Head of caudate nucleus (tissue), 42 donors: ENCODE results near the gene LMO1.

Experiments used
- DNase-seq, 42 donors: peaks; one replicate each; pipeline versions ENCODE4 v3.0.0 to v3.0.0-alpha.2; 2020 to 2021; ENCODE audit warnings: mixed read lengths in 7 of 42
- intact Hi-C: fragments of 100-400 bp; cut with DNase I; formaldehyde crosslinking; loops from one replicate; pipeline ENCODE4 v1.15.0; 2022

LMO1 gene

DNA sequence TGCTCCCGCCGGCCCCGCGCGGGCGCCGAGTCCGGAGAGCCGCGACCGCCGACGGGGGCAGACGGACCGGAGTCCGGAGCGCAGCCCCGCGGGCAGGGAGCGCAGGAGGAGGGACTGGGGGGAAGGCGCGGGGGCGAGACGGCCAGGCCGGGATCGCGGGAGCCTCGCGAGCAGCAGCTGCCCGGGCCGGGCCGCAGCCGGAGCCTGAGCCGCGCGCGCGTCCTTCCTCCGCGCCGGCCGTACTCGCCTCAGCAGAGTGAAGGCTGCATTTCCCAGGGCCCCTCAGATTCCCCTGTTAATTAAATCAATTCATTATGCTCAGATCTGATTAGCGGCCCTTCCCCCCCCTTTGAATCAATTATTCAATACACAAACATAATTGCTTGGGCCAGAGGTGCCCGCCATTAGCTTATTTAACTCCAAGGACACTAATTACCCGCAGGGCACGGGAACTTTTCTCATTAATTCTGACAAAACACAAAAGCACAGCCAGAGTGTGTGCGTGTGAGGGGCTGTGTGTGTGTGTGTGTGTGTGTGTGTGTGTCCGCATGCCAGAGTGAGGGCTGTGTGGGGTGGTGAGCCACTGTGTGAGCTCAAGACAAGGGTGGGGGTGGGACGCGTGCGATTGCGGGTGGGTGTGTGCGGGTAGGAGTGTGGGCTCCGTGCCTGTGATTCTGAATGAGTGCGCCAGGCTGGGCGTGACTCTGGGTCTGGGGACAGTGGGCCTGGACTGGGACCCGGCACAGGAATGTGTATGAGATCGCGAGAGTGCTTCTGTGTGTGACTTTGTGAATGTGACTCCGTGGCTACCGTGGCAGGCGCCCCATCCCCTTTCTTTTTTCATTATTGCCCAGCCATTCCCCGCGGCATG lies 5.1 kb upstream of the LMO1 start:
- intact Hi-C loops, result no loop called here
- peak in 9 of 42 donors; percentile 3 to 42 (median 15) for DNase-seq

DNA sequence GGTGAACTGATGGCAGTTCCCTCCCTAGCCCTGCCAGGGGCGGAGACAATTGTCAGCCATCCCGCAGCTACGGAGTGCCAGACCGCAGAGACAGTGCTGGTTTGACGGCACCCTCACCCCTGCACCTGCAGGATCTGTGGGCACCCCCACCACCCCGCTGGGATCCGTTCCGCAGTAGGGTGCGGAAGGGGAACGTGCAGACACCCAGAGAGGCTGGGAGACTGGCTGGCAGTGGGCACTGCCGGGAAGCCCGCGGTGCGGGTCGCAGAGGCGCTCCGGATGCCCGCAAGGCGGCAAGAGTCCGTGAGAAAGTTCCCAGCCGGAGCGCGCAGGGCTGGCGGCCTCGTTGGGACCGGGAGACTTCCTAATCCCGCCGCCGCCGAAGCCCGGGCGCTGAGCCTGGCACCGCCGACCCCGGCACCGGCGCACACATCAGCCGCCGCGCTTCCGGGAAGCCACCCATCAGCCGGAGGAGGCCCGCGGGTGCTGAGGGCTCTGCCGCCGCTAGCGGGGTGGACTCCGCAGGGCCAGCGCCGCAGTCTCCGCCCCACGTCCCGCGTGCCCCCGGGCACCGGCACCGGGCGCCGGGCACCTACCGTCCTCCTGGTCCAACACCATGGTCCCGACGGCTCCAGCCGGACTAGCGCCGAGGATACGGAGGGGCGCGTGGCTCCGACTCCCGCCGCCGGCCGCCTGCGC lies 4.3 kb upstream of the LMO1 start:
- DNase-seq, result peak in 7 of 42 donors; percentile 12 to 45 (median 27)
- intact Hi-C loops, result no loop called here

DNA sequence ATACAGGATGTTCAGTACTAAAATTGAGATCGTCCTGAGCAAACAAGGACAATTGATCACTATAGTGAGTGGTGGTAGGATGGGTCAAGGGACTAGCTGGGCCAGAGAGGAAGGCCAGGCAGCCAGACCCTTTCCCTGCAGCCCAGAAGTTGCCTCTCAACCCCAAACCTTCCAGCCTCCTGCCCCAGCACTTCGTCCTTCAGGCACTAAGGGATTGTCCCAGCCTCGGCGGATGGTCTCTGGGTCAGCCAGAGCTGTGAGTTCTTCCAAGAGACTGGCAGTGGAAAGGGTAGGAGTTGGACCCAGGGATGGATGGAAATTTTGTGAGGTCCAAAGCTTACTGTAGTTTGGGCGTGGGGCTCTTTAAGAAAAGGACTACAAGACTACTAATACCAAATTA lies 3.6 kb upstream of the LMO1 start:
- peak in 7 of 42 donors; percentile 1 to 27 (median 13) for DNase-seq
- intact Hi-C loops, result no loop called here

DNA sequence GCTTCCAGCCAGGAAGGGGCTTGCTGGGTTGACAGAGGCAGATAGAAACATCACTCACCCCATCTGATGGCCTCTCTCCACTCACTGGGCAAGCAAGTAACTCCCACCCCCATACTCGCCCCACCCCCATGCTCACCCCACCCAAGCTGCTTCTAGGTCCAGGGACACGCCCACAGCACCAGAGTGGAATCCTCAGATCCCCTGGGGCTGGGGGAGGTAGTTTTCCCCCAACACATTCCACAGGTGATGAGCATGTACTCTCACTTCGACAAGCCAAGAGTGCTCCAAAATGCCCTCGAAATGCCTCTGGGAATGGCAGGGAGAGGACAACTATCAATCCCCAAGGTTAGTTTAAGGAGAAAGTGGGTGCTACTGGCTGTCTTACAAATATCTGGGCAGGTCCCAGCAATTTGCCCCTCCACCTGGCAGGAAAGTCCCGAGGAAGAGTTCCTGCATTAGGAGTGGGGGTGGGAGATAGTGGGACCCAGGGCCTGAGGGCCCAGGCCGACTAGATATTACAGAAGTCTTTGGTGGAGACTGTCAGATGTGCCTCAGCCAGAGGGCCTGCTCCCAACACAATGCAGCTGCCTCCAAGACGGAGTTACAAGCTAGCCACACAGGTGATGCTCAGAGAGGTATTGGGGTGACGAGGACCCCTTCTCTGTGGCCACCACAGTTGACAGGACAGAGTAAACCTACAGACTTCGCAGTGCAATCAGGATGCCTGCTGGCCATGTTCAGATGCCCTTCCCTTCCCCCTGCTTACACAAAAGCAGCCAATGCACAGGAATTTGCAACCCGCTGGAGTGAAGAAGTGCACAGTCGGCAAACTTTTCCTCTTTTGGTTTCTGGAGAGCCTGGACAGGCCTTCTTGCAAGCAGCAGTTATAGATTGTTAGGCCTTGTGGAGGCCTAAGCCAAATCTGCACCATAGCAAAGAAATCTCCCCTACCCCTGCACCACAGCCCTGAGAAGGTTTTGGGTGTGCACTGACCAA lies 2.9 kb upstream of the LMO1 start:
- intact Hi-C loops, result no loop called here
- peak in 6 of 42 donors; percentile 4 to 35 (median 18) for DNase-seq

DNA sequence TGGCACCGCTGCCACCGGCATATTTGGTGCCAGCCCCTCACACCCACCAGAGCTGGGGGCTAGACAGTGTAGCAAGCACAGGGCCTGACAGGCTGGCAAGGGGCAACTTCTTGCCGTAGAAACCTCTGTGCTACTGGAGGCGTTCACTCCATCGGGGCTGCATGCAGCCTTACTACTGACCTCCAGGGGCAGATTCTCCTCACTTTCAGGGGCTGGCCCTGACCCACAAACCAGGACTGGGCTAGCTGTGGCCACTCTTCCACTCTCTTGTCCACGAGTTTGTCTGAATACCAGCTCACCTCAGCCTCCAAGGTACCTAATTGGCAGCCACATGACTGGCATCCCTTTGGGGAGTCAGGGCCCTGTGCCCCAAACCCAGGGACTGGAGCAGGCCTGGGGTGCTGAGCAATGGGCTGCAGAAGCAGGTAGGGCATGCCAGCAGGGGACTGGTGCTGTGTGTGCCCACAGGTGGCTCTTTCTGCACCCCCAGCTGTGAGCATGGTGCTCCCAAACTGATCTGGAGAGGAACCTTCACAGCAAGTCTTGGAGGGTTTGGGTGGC lies 2.1 kb upstream of the LMO1 start:
- intact Hi-C loops, result no loop called here
- DNase-seq, result peak in 8 of 42 donors; percentile 3 to 32 (median 18)

DNA sequence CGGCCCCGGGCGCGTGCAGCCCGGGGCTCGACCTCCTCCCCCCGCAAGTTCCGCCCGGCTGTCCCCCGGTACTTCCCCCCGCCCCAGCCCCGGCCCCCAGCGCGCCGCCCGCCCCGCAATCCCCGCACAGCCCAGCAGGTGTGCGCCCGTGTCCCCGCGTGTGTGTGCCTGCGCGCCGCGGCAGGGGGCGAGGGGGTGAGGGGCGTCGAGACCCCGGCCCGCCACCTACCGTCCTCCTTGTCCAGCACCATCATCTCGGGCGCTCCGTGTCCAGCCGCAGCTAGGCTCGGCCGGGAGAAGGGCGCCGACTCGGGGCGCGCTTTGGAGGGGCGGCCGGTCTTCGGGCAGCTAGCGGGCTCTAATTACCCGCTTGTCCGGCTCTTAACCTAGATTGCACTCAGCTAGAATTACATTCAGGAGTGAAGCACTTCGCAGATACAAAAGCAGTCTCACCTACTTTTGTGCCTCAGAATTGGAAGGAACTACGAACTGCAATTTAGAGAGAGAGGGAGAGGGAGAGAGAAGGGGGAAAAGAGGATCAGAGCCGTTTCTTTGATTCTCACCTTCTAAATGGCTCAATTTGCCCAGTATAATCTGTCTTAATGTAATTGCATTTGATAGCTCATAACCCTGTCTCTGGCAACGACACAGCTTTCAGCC lies 439 bp downstream of the LMO1 start:
- DNase-seq, result peak in 4 of 42 donors; percentile 8 to 50 (median 28)
- intact Hi-C loops, result loop anchor here (5.0 kb wide), 1 partner anchor 36 kb away; no protein-coding TSS in a partner anchor

DNA sequence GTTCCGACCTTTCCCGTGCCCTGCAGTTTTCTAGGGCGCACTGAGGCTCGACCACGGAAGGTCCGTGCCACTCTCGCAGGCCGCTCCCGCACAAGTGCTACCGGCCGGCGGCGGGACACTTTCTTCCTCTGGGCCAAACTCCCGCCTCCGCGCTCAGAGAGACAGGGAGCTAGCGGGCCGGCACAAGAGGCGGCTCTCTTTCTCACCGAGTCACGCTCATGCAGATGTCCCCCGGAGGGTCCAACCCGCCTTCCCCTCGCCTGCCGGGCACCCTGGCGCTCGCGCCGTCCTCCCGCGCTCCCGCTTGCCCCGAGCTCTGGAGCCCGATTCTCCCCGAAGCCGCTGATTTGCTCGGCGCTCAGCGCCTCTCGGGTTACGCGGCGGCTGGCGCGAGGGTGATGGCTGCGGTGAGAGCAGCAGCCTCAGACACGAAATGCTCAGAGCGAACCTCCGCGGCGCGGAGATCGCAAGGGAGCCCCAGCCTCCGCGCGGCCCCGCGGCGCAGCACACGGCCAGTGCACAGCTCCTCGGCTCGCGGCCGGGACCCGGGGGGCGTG lies 1.0 kb downstream of the LMO1 start:
- intact Hi-C loops, result loop anchor here (5.0 kb wide), 1 partner anchor 35 kb away; no protein-coding TSS in a partner anchor
- peak in 37 of 42 donors; percentile 29 to 76 (median 52) for DNase-seq

DNA sequence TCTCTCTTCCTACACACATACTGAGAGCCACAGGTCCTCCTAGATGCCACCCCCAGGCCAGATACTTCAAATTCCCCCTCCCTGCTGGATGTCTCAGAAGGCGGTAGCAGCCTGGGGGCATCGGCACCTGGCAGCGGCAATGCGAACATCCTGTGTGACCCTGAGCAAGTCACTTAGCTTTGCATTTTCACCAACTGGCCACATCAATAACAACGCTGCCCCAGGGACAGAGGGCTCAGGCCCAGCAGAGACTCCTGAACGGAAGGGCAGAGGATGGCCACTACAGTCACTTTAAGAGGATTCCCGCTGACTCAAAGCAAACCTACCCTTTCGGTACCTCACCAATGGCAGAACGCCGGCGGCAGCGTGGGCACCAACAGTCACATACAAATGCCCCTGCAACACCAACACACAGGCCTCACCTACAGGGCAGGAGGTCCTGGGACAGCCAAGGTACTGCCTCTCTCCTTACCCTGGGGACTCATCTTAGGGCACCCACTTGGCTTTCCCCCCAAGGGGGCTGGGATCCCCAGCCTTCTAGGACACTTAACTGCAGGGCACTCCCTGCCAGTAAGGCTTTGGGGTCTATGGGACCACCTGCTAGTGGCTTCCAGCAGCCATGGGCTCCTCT lies 1.6 kb downstream of the LMO1 start:
- intact Hi-C loops, result loop anchor here (5.0 kb wide), 1 partner anchor 35 kb away; no protein-coding TSS in a partner anchor
- peak in 6 of 42 donors; percentile 9 to 43 (median 21) for DNase-seq

DNA sequence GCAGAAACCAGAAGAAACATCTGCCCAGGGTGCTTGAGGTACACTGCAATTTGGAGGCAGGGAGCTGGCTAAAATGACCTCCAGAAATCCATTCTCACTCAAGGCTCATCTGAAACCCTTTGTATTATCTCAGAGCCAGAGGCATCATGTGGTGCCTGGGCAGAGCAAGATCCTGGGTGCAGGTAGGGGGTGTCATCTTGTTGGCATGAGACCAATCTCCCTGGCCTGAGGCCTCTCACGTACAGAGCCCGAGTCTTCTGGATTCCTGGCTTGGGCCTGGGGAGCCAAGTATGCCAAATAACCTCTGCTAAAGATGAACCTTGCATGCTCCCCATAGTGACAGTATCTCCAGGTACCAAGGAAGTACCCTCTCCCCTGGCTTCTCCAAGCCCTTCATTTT lies 2.4 kb downstream of the LMO1 start:
- DNase-seq, result peak in 7 of 42 donors; percentile 3 to 39 (median 14)
- intact Hi-C loops, result loop anchor here (5.0 kb wide), 1 partner anchor 34 kb away; no protein-coding TSS in a partner anchor

DNA sequence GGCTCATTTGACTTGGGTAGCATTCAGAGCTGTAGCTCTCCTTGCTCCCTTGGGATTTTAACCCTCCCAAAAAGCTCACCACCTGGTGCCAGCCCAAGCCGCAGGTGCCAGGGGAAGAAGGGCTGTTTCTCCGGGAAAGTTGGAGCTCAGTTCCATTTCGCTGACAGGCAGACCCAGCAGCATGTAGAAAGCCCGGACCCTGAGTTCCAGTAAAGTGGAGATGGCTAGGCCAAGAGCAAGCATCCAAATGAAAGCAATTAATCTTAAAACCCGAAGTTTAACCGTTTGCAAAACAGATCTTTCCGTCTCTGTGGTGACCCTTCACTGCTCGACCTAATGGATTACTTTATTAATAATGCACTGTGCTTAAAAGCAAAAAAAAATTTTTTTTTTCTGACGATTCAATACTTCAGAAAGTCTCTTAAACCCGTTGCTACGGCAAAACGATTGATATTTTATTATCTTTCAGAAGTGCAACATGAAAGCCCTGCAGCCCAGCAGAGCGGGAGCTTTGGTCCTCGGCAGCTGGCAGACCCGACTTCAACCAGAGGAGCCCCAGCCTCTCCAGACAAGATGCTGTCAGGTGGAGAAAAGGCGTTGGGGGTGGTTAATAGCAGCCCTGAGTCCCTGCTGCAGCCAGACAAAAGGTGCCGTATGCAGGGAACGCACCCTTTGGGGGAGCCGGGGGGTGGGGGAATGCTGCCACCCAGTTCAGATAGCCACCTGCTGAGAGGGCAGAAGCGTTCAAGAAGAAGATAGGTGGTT lies 3.3 kb downstream of the LMO1 start:
- DNase-seq, result peak in 9 of 42 donors; percentile 1 to 22 (median 9)
- intact Hi-C loops, result loop anchor here (5.0 kb wide), 1 partner anchor 33 kb away; no protein-coding TSS in a partner anchor

DNA sequence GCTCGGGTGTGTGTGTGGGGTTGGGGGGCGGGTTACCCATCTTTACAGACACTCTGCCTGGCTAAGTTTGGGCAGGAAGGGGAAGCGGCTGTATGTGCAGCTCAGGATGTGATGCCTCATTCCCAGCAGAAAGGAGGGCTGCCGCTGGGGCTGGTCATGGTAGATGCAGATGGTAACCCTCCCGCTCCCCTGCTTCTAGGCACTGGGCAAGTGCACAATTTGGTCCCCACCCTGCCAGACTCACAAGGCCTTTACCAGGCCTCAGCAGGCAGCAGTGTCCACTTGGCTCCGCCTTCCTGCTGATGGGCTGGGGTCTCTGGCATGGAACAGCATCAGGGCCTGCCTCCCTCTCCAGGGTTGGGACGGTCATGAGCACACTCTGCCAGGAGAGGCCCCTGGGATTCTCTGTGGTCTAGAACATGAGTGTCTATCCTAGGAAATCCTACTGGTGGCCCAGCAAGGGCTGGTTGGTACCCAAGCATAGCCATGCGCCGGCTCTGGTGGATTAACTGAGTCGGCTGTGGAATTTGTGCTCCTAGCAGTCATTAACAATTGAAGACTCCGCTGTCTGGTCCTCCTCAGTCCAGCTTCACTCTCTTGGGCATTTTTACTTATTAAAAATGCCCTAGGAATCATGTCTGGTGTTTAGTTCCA lies 4.2 kb downstream of the LMO1 start:
- intact Hi-C loops, result no loop called here
- DNase-seq, result peak in 8 of 42 donors; percentile 7 to 44 (median 20)

DNA sequence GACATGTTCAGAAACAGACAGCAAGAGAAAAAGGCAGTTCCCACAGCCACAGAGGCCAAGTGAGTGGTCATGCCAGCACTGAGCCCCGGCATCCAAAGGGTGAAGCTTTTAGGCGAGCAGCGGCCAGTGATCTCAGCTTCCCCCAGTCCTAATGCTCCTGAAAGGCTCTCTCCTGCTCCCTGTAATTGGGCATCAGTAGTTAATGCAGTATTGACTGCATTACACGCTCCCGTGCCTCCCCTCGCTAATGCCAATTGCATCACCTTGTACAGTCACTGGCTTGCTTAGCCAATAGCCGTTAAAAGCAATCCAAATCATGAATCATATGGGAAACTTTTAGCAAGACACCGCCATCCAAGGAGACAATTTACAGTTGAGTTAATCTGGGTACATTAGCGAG lies 4.9 kb downstream of the LMO1 start:
- intact Hi-C loops, result no loop called here
- peak in 6 of 42 donors; percentile 8 to 32 (median 18) for DNase-seq

DNA sequence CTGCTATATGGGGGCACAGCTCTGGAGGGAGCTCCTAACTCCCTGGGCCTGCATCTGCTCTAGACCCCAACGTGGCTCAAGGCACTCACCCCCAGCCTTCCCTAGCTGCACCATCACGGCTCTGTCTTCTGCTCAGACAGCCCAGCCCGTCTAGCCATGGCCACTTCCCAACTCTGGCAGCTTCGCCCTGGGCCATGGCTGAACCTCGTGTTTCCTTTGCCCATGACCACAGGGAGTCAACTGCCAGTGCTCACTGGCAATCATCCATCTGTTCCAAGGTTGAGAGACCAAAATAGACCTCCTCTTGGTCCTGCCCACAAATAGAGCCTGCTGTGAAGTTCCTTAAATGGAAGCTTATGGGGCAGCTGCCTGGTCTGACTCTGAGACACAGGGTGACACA lies 5.4 kb downstream of the LMO1 start:
- intact Hi-C loops, result no loop called here
- DNase-seq, result peak in 25 of 42 donors; percentile 23 to 65 (median 37)

DNA sequence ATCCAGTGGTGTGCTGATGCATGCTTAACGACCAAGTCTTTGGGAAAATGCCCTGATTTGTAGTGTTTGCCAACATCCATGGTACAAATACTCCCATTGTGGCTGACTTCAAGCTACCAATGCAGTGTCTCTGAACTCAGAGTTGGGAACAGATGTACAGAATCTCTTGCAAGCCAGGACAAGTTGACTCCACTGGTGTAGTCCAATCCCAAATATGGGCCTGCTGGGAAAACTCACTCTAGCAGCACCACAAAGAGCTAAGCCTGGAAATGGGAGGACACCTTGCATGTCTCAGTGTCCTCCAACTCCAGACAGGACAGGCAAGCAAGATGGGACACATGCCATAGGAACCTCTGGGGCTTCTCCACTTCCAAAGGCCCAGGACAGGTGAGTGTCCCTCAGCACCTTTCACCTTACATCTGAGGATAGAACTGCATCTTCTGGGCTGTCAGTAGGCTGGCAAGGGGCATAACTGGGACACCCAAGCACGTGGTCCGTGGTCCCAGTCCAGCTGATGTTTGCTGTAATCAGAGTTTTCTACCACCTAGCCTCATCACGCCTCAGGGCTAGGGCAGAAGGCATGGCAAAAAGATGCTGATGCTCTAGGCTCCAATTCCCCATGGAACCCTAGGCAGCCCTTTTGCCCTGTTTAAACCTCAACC lies 6.5 kb downstream of the LMO1 start:
- intact Hi-C loops, result no loop called here
- DNase-seq, result peak in 17 of 42 donors; percentile 9 to 73 (median 37)
